Measurements from ENCODE around the gene DND1. TPM values are rescaled to one million over a fixed set of nuclear protein-coding genes. Genes with fewer than 3 reads are reported as not detected.
A peak's percentile ranks its signal among the peaks of the same experiment; 100 is the strongest.

Gene DND1
- total RNA-seq, 6 experiments from 2014 or later: 0.27 to 1.4 (median 0.69) TPM

DNA sequence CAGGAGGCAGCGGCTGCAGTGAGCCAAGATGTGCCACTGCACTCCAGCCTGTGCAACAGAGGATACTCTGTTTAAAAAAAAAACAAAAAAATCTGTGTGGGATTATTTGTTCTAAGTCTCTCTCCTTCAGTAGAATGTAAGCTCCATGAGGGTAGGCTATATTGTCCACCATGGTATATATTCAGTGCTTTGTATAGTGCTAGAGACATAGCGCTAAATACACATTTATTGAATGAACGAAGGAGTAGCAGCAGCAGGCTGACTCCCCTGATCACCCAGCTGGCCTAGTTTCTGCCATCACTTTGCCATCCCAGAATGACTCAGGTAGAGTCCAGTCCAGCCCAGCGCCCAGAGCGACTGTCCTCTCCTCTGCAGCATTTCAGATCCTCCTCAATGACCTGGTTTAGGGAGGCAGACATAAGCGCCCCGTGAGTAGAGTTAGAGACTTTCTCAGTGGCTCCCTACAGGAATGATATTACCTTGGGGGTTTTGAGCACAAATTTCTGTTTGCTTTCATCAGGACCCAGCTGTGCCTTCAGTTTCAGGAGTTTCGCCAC is 17.1 kb upstream of the DND1 start:
- peak in 1 of 4 donors; percentile 11 for ATAC-seq
- peak overlapping the region; percentile 62 to 83 (median 82) for H3K4me3 ChIP-seq
- H3K36me3 ChIP-seq: peaks cover 0 to 37% (median 10%) of the 10 kb centered on the region in 4 donors
- peaks cover 0 to 14% (median 7%) of the 10 kb centered on the region in 4 donors for H3K4me1 ChIP-seq
- DNase-seq: no peak
- TF ChIP-seq, protein P1, sequence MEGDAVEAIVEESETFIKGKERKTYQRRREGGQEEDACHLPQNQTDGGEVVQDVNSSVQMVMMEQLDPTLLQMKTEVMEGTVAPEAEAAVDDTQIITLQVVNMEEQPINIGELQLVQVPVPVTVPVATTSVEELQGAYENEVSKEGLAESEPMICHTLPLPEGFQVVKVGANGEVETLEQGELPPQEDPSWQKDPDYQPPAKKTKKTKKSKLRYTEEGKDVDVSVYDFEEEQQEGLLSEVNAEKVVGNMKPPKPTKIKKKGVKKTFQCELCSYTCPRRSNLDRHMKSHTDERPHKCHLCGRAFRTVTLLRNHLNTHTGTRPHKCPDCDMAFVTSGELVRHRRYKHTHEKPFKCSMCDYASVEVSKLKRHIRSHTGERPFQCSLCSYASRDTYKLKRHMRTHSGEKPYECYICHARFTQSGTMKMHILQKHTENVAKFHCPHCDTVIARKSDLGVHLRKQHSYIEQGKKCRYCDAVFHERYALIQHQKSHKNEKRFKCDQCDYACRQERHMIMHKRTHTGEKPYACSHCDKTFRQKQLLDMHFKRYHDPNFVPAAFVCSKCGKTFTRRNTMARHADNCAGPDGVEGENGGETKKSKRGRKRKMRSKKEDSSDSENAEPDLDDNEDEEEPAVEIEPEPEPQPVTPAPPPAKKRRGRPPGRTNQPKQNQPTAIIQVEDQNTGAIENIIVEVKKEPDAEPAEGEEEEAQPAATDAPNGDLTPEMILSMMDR (IDR thresholded peaks at IDR 0.05): no peak
- TF ChIP-seq POLR2A (IDR thresholded peaks at IDR 0.05): no peak
- no peaks in the 10 kb centered on the region for H3K9me3 ChIP-seq
- no peaks in the 10 kb centered on the region for H3K27me3 ChIP-seq
- H3K27ac ChIP-seq: peak overlapping the region; percentile 56 to 59 (median 56)
- WGBS (ENCODE audit: insufficient coverage, low coverage, low lambda C conversion rate, missing lambda C conversion rate): 73% methylated on average over 4 of the region's 8 CpGs
- intact Hi-C loops (cut with DNase I): no loop called here

DNA sequence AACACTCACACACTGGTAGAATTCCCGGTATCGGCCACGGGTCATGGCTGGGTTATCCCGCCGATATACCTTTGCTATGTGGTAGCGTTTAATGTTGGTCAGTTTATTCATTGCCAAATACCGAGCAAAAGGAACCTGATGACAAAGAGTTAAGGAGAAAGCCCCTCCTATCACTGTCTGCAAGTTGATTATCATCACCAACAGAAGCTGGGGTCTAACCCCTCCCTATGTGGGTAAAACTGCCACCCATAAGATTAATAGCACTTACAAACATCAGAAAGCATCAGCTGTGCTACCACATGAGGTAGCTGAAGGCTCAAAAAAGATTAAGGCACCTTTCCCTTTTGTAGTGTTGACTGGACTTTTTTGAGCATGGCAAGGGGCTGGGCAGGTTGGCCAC is 5.6 kb upstream of the DND1 start:
- H3K36me3 ChIP-seq: peaks cover 0 to 81% (median 14%) of the 10 kb centered on the region in 4 donors
- H3K4me3 ChIP-seq: no peak overlapping the region
- intact Hi-C loops (cut with DNase I): no loop called here
- DNase-seq (no peak), ATAC-seq (no peak)
- H3K9me3 ChIP-seq: no peaks in the 10 kb centered on the region
- no peak for TF ChIP-seq POLR2A (IDR thresholded peaks at IDR 0.05)
- TF ChIP-seq, protein P1 (IDR thresholded peaks at IDR 0.05): no peak
- WGBS (ENCODE audit: insufficient coverage, low coverage, low lambda C conversion rate, missing lambda C conversion rate): 100% methylated on average over 6 of the region's 7 CpGs
- H3K27ac ChIP-seq: no peak overlapping the region
- no peaks in the 10 kb centered on the region for H3K27me3 ChIP-seq
- H3K4me1 ChIP-seq: no peaks in the 10 kb centered on the region

DNA sequence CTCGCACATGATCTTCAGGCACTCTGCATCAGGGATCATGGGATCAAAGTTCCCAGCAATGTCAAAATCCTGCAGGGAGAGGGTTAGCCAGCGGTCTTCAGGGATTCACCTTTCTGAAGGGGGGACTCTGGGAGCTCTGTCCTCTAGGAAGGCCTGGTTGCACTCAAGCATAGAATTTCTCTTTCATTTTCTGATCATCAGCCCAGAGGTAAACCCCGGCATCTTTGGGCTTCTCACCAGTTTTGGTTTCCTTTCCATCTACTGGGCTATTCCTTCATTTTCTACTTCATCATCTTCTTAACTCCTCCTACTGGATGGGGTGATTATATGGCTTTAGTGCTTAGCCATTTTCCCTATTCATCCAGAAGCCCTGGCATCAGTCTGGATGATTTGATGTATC is 4.6 kb upstream of the DND1 start:
- H3K36me3 ChIP-seq: peaks cover 0 to 73% (median 14%) of the 10 kb centered on the region in 4 donors
- WGBS (ENCODE audit: insufficient coverage, low coverage, low lambda C conversion rate, missing lambda C conversion rate): 100% methylated on average over 2 of the region's 3 CpGs
- H3K27me3 ChIP-seq: no peaks in the 10 kb centered on the region
- ATAC-seq (no peak), DNase-seq (no peak)
- no peaks in the 10 kb centered on the region for H3K9me3 ChIP-seq
- H3K4me3 ChIP-seq: no peak overlapping the region
- intact Hi-C loops (cut with DNase I): no loop called here
- no peaks in the 10 kb centered on the region for H3K4me1 ChIP-seq
- H3K27ac ChIP-seq: no peak overlapping the region
- TF ChIP-seq, protein P1 (IDR thresholded peaks at IDR 0.05): no peak
- TF ChIP-seq POLR2A (IDR thresholded peaks at IDR 0.05): no peak

DNA sequence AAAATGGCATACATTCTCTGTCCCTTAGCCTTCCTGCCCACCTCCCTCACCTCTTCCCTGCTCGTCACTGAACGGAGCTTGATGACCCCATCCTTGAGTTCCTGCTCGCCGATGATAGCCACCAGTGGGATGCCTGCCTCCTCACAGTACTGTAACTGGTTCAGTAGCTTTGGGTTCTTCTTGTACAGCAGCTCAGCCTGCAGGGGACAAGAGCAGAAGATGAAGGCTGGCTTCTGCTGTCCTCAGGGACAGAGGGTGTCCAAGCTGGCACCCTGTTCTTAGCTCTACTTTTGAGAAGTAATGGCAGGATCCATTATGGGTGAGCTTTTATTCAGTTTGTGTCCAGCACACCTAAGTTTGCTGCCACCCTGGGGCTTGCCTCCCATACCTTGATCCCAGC is 1.3 kb upstream of the DND1 start:
- no peaks in the 10 kb centered on the region for H3K27me3 ChIP-seq
- TF ChIP-seq POLR2A (IDR thresholded peaks at IDR 0.05): no peak
- TF ChIP-seq, protein P1 (IDR thresholded peaks at IDR 0.05): no peak
- no peak for DNase-seq
- WGBS (ENCODE audit: insufficient coverage, low coverage, low lambda C conversion rate, missing lambda C conversion rate): 100% methylated on average over 1 of the region's 4 CpGs
- intact Hi-C loops (cut with DNase I): no loop called here
- ATAC-seq: no peak
- H3K36me3 ChIP-seq: peaks cover 0 to 57% (median 10%) of the 10 kb centered on the region in 4 donors
- no peaks in the 10 kb centered on the region for H3K9me3 ChIP-seq
- no peak overlapping the region for H3K4me3 ChIP-seq
- H3K4me1 ChIP-seq: no peaks in the 10 kb centered on the region
- H3K27ac ChIP-seq: no peak overlapping the region

Measured in right lobe of liver (tissue), 6 donors.